BLaER1 treated with 17β-estradiol and CSF1 and Interleukin-3, amounts not matched to agents 10 nM and 100 nM (cell line): ENCODE results near the gene MAP4K1.
"Not testable (repeated sequence)": the region's sequence is repeated elsewhere in the genome, so short reads cannot be mapped to it uniquely, and the experiment has no call there.

ENCODE experiments used
- H3K27ac ChIP-seq, 11 experiments: shearing (Covaris generic); formaldehyde crosslinking; 2 replicates each; pipeline ENCODE4 v1.8.1; 2022
- H3K27me3 ChIP-seq, 11 experiments: shearing (Covaris generic); formaldehyde crosslinking; 2 replicates each; pipeline ENCODE4 v1.8.1; 2022
- H3K36me3 ChIP-seq, 11 experiments: shearing (Covaris generic); formaldehyde crosslinking; 2 replicates each; pipeline ENCODE4 v1.8.1; 2022
- H3K4me1 ChIP-seq, 10 experiments: shearing (Covaris generic); formaldehyde crosslinking; 2 replicates each; pipeline ENCODE4 v1.8.1; 2022
- H3K4me2 ChIP-seq, 11 experiments: shearing (Covaris generic); formaldehyde crosslinking; 2 replicates each; pipeline ENCODE4 v1.8.1; 2022
- H3K4me3 ChIP-seq, 10 experiments: shearing (Covaris generic); formaldehyde crosslinking; 2 replicates each; pipeline ENCODE4 v1.8.1; 2022
- H3K9ac ChIP-seq, 11 experiments: shearing (Covaris generic); formaldehyde crosslinking; 2 replicates each; pipeline ENCODE4 v1.8.1; 2022
- H3K9me3 ChIP-seq, 11 experiments: shearing (Covaris generic); formaldehyde crosslinking; replicated peaks in 1 of 11; 2 replicates each; pipeline ENCODE4 v1.8.1; 2022
- H4K20me1 ChIP-seq, 11 experiments: shearing (Covaris generic); formaldehyde crosslinking; 2 replicates each; pipeline ENCODE4 v1.8.1; 2022
- Cebpa-rat ChIP-seq, 11 experiments: shearing (Covaris generic); IDR thresholded peaks; 2 replicates each; pipeline ENCODE4 v1.8.1; 2022

MAP4K1 gene

DNA sequence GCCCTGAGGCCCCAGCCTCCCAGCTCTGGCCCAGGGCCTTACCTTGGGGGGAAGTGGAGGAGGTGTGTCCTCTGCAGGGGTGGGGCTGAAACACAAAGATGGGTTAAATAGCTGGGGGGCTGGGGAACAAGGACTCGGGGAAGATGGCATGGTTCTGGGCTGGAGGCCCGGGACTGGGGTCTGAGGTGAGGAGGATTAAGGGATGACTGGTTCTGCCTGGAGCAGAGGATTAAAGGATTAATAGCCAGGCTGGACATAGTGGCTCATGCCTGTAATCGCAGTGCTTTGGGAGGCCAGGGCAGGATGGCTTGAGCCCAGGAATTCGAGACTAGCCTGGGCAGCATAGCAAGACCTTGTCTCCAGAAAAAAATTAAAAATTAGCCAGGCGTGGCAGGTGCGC is 11.6 kb downstream of the MAP4K1 start:
- H3K9ac ChIP-seq = no peak overlapping the region
- no peaks in the 10 kb centered on the region for H3K27me3 ChIP-seq
- H3K36me3 ChIP-seq = peaks cover 19 to 77% (median 49%) of the 10 kb centered on the region in 11 experiments
- H3K27ac ChIP-seq = no peak overlapping the region
- peaks cover 0 to 17% (median 0%) of the 10 kb centered on the region in 11 experiments; a peak in 2 of 22 replicates for H4K20me1 ChIP-seq
- 0 out of 22 replicates have a peak, but pooled peaks cover 0 to 4% (median 0%) of the 10 kb centered on the region in 11 experiments for H3K9me3 ChIP-seq
- H3K4me2 ChIP-seq = no peak overlapping the region
- no peaks in the 10 kb centered on the region for H3K4me1 ChIP-seq
- H3K4me3 ChIP-seq = no peak overlapping the region
- TF ChIP-seq Cebpa-rat (IDR thresholded peaks at IDR 0.05) = no peak

DNA sequence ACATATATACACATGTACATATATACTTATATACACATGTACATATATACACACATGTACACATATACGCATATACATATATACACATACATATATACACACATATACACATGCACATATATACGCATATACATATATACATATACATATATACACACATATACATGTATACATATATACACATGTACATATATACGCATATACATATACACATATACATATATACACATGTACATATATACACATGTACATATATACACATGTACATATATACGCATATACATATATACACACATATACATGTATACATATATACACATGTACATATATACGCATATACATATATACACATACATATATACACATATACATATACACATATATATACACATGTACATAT is 14.9 kb downstream of the MAP4K1 start:
- not testable (repeated sequence) for H3K4me1 ChIP-seq, H3K9me3 ChIP-seq, H3K9ac ChIP-seq, H3K4me2 ChIP-seq, H3K4me3 ChIP-seq, H3K27me3 ChIP-seq, H3K27ac ChIP-seq, H4K20me1 ChIP-seq
- H3K36me3 ChIP-seq = peaks cover 7 to 64% (median 29%) of the 10 kb centered on the region in 11 experiments; a peak in 19 of 22 replicates

DNA sequence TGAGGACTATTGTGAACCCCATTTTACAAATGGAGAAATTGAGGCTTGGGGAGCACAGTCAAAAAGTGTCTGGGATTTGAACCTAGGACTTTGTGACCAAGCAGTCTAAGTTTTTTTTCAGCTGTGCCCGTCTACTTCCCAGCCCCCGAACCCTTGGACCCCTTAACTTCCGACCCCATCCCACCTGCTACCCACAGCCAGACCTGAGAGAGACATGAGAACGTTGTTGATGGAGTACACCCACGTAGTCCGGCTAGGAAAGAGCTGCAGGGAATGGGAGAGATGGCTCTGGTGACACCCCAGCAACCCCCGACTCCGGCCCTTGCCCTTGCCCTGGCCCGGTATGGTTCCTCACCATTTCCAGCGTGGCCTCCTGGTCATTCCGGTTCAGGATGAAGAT is 18.0 kb downstream of the MAP4K1 start:
- Histone ChIP-seq H4K20me1 (no peaks in the 10 kb centered on the region; a peak in 1 of 22 replicates), H3K9me3 (0 out of 22 replicates have a peak, but pooled peaks cover 0 to 4% (median 0%) of the 10 kb centered on the region in 11 experiments), H3K27ac (no peak overlapping the region), H3K27me3 (no peaks in the 10 kb centered on the region), H3K4me2 (no peak overlapping the region), H3K4me1 (no peaks in the 10 kb centered on the region), H3K9ac (no peak overlapping the region), H3K4me3 (no peak overlapping the region), H3K36me3 (peaks cover 13 to 70% (median 39%) of the 10 kb centered on the region in 11 experiments; a peak in 19 of 22 replicates)
- TF ChIP-seq Cebpa-rat (IDR thresholded peaks at IDR 0.05) = no peak

DNA sequence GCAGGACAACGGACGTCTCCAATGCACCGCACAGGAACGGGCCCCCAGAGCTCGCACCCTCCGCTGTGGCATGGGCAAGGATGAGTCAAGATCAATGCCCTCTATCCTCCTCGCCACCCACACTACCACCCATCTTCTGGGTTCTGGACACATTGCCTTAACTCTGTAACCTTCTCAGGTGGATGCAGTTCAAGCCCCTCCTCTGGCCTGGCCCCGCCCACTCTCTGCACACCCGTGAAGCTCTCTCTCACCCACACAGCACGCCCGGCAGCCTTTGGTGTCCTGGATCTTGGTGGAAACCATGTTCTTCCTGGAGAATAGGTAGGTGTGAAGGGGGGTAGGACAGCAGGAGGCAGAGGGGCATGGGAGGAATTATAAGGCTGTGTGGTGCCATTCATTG is 20.7 kb downstream of the MAP4K1 start:
- no peaks in the 10 kb centered on the region for H3K27me3 ChIP-seq
- H3K9me3 ChIP-seq = no peaks in the 10 kb centered on the region
- H3K4me3 ChIP-seq = no peak overlapping the region
- peaks cover 23 to 85% (median 53%) of the 10 kb centered on the region in 11 experiments; a peak in 21 of 22 replicates for H3K36me3 ChIP-seq
- H4K20me1 ChIP-seq = no peaks in the 10 kb centered on the region; a peak in 1 of 22 replicates
- no peak overlapping the region for H3K27ac ChIP-seq
- H3K9ac ChIP-seq = no peak overlapping the region
- H3K4me1 ChIP-seq = no peaks in the 10 kb centered on the region
- TF ChIP-seq Cebpa-rat (IDR thresholded peaks at IDR 0.05) = no peak
- no peak overlapping the region for H3K4me2 ChIP-seq

DNA sequence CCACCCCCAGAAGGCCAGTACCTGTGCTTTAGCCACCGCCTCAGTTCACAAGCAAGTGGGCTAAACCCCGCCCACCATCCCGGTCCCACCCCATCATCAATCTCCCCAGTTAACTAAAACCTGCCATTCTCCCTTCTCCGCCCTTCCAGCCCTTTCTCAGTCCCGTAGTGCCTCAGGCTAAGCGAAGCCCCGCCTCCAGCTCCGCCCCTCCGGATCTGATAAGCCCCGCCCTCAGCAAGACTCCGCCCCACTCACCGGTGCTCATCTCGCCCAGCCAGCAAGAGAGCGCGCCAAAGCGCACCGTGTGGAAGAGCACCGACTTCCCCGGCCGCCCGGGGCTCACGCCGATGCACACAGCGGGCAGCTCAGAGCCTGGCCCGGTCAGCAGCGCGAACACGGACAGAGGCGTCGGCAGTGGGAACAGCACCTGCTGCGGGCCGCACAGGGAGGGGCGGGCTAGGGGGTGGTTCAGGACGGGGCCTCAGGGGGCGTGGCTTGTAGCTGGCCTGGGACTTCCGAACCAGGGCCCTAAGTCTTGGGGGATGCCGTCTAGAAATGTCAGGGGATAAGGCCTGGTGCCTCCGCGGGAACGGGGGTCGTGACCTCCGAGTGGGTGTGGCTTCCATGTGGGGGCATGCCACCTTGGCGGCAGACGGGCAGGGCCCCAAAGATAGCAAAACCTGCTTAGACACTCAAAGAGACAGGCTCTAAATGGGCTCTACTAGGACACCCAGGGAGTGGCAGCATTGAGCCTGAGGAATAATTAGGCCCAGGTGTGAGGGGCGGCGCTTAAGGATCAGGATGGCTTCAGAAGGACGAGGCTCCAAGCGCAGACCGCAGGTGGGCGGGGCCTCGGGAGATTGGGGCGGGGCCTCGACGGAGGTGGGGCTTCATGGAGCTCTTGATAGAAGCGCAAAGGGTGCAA is 21.4 kb downstream of the MAP4K1 start:
- no peaks in the 10 kb centered on the region; a peak in 1 of 22 replicates for H4K20me1 ChIP-seq
- H3K9ac ChIP-seq = no peak overlapping the region
- TF ChIP-seq Cebpa-rat (IDR thresholded peaks at IDR 0.05) = no peak
- no peaks in the 10 kb centered on the region for H3K4me1 ChIP-seq
- no peak overlapping the region for H3K27ac ChIP-seq
- H3K4me2 ChIP-seq = no peak overlapping the region
- no peak overlapping the region for H3K4me3 ChIP-seq
- no peaks in the 10 kb centered on the region for H3K27me3 ChIP-seq
- H3K36me3 ChIP-seq = peaks cover 29 to 86% (median 61%) of the 10 kb centered on the region in 11 experiments; a peak in 21 of 22 replicates
- no peaks in the 10 kb centered on the region for H3K9me3 ChIP-seq

DNA sequence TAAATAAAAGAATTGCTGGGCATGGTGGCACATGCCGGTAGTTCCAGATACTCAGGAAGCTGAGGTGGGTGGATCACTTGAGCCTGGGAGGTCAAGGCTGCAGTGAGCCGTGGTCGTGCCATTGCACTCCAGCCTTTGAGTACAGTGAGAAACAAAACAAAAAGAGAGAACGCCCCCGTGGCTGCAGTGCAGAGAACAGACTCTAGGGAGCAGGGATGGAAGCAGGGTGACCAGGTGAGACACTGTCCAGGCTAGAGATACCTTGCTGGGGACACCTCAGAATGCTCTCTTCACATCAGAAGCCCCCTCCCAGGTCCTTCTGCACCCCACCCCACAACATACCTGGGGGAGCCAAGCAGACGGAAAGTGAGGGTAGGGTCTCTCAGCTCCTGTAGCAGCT is 24.8 kb downstream of the MAP4K1 start:
- Histone ChIP-seq H3K9ac (no peak overlapping the region), H3K4me2 (no peak overlapping the region), H3K27ac (no peak overlapping the region), H3K36me3 (peaks cover 29 to 91% (median 74%) of the 10 kb centered on the region in 11 experiments; a peak in 21 of 22 replicates), H3K4me1 (no peaks in the 10 kb centered on the region), H3K27me3 (no peaks in the 10 kb centered on the region), H4K20me1 (no peaks in the 10 kb centered on the region), H3K9me3 (no peaks in the 10 kb centered on the region), H3K4me3 (no peak overlapping the region)
- TF ChIP-seq Cebpa-rat (IDR thresholded peaks at IDR 0.05) = no peak

DNA sequence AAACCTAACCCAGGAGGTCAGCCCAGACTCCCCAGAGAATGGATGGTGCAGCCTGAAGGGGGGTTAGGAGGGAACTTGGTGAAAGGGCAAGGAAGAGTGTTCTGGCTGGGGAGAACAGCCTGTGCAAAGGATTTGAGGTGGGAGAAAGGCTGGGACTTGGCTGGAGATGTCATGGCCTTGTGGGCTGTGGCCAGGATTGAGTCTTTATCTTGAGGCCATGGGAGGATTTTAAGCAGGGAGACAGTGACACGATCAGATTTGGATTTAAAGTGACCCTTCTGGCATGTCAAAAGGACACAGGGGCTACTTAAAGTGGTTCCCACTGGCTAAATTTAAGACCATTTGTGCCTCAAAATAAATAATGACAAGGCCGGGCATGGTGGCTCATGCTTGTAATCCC is 29.7 kb downstream of the MAP4K1 start:
- TF ChIP-seq Cebpa-rat (IDR thresholded peaks at IDR 0.05) = no peak

DNA sequence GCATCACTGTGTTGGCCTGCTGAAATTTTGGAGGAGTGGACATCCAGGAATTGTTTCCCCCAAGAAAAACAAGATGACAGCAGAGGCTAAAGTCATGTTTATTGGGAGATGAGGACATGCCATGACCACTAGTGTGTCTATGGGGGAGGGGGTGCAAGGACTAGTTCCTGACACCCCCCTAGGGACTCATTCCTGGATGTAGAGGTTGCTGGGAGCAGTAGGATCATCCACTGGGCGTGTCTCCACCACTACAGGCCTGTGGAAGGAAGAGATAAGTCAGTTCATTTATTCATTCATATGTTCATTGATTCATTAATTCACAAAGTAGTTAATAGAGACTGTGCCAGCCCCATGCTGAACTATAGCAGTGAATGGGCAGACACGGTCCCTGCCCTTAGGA is 30.2 kb downstream of the MAP4K1 start:
- Histone ChIP-seq H3K27ac (no peak overlapping the region), H3K9ac (no peak overlapping the region), H3K36me3 (peaks cover 19 to 50% (median 34%) of the 10 kb centered on the region in 11 experiments), H3K27me3 (no peaks in the 10 kb centered on the region), H3K4me3 (no peak overlapping the region), H3K4me1 (peaks cover 0 to 11% (median 7%) of the 10 kb centered on the region in 10 experiments; a peak in 11 of 20 replicates), H3K9me3 (no peaks in the 10 kb centered on the region), H4K20me1 (peaks cover 0 to 6% (median 0%) of the 10 kb centered on the region in 11 experiments; a peak in 1 of 22 replicates), H3K4me2 (no peak overlapping the region)
- no peak for TF ChIP-seq Cebpa-rat (IDR thresholded peaks at IDR 0.05)

More for the DNA sequence above, 29.7 kb downstream of the MAP4K1 start:
- Histone ChIP-seq H3K4me2 (no peak overlapping the region), H3K9me3 (no peaks in the 10 kb centered on the region), H4K20me1 (peaks cover 0 to 6% (median 0%) of the 10 kb centered on the region in 11 experiments; a peak in 1 of 22 replicates), H3K27me3 (no peaks in the 10 kb centered on the region), H3K4me1 (peaks cover 0 to 10% (median 7%) of the 10 kb centered on the region in 10 experiments; a peak in 11 of 20 replicates), H3K4me3 (no peak overlapping the region), H3K9ac (no peak overlapping the region), H3K27ac (no peak overlapping the region), H3K36me3 (peaks cover 19 to 54% (median 37%) of the 10 kb centered on the region in 11 experiments)

DNA sequence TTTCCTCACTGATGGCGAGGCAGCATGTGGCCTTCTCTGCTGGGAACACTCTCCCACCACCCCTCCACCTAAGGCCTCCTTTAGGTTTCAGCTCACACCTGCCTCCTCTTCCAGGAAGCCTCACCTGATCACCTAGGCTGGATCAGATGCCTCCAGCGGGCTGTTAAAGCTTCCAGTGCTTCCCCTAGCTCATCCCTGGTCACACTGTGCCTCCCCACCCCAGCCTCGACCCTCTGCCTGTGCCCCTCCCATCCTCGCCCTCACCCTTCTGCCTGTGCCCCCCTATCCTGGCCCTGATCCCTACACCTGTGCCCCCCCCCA is 33.8 kb downstream of the MAP4K1 start:
- peak overlapping the region in 3 of 11 experiments; percentile 5 to 38 (median 14); a peak in 3 of 22 replicates for H3K9ac ChIP-seq
- no peaks in the 10 kb centered on the region for H3K9me3 ChIP-seq
- peaks cover 0 to 16% (median 7%) of the 10 kb centered on the region in 10 experiments; a peak in 11 of 20 replicates for H3K4me1 ChIP-seq
- H4K20me1 ChIP-seq = peaks cover 0 to 6% (median 0%) of the 10 kb centered on the region in 11 experiments; a peak in 1 of 22 replicates
- no peak for TF ChIP-seq Cebpa-rat (IDR thresholded peaks at IDR 0.05)
- H3K36me3 ChIP-seq = peaks cover 11 to 32% (median 14%) of the 10 kb centered on the region in 11 experiments; a peak in 17 of 22 replicates
- H3K4me3 ChIP-seq = no peak overlapping the region
- H3K27me3 ChIP-seq = no peaks in the 10 kb centered on the region
- H3K4me2 ChIP-seq = peak overlapping the region in 6 of 11 experiments; percentile 22 to 52 (median 42); a peak in 8 of 22 replicates
- peak overlapping the region in 4 of 11 experiments; percentile 20 to 61 (median 48); a peak in 5 of 22 replicates for H3K27ac ChIP-seq
